H1 (cell line): ENCODE results near the gene ACAA1. TPM values are rescaled to one million over a fixed set of nuclear protein-coding genes. Genes with fewer than 3 reads are reported as not detected.
"Not testable (repeated sequence)": the region's sequence is repeated elsewhere in the genome, so short reads cannot be mapped to it uniquely, and the experiment has no call there.

ENCODE experiments used
- CTCF ChIA-PET: fragments of 300-600 bp; sonication (Branson Sonifier 250); formaldehyde crosslinking; loops from one replicate; lab custom pipeline; 2021; ENCODE audit not compliant: partially characterized antibody; lab: Charles Lee
- POLR2A ChIA-PET: fragments of 300-600 bp; sonication (Branson Sonifier 250); formaldehyde crosslinking; loops from one replicate; lab custom pipeline; 2021; ENCODE audit warnings: inconsistent platforms; ENCODE audit not compliant: partially characterized antibody; lab: Charles Lee
- DNase-seq, 2 experiments: peaks; one replicate each; pipeline versions ENCODE4 v3.0.0 to v3.0.0-alpha.2; 2010 to 2022; ENCODE audit warnings: low spot score in 2 of 2, low read depth in 1 of 2, mixed read lengths in 1 of 2
- FAIRE-seq: peaks from 2 replicates; lab custom pipeline; 2011; peaks lifted over from hg19 to GRCh38; lab: Jason Lieb, UNC
- H2AFZ ChIP-seq: 2 replicates; pipeline ENCODE4 v1.8.1; 2012; ENCODE audit warnings: low read length, inconsistent platforms
- H2AK5ac ChIP-seq: 2 replicates; pipeline ENCODE4 v1.6.1; 2013; ENCODE audit warnings: low read depth, low read length
- H2BK120ac ChIP-seq: replicated peaks from 2 replicates; pipeline ENCODE3; 2013; ENCODE audit warnings: low read depth, low read length, inconsistent platforms
- H2BK12ac ChIP-seq: 2 replicates; pipeline ENCODE4 v1.6.1; 2013; ENCODE audit warnings: low read depth, low read length
- H2BK15ac ChIP-seq: 2 replicates; pipeline ENCODE4 v1.6.1; 2013; ENCODE audit warnings: low read length
- H2BK20ac ChIP-seq: 2 replicates; pipeline ENCODE4 v1.6.1; 2013; ENCODE audit warnings: low read length
- H2BK5ac ChIP-seq: 2 replicates; pipeline ENCODE4 v1.6.1; 2013; ENCODE audit warnings: low read depth, low read length
- H3K14ac ChIP-seq: 2 replicates; pipeline ENCODE4 v1.6.1; 2013; ENCODE audit warnings: inconsistent platforms; ENCODE audit not compliant: insufficient read length
- H3K18ac ChIP-seq: 2 replicates; pipeline ENCODE4 v1.6.1; 2013; ENCODE audit warnings: low read length; ENCODE audit errors: extremely low read depth
- H3K23ac ChIP-seq: 2 replicates; pipeline ENCODE4 v1.6.1; 2013; ENCODE audit warnings: inconsistent platforms; ENCODE audit not compliant: insufficient read length
- H3K23me2 ChIP-seq: 2 replicates; pipeline ENCODE4 v1.6.1; 2013; ENCODE audit warnings: low read depth, low read length
- H3K27ac ChIP-seq: 2 replicates; pipeline ENCODE4 v1.6.1; 2011; ENCODE audit warnings: low read depth, low read length, inconsistent platforms
- H3K27me3 ChIP-seq, 4 experiments: replicated peaks in 1 of 4; 1 replicate in 1 of 4; 2 replicates in 3 of 4; pipeline versions ENCODE4 v1.6.1 to v1.8.1; 2011 to 2013; ENCODE audit warnings: low read length in 3 of 4, mild to moderate bottlenecking in 3 of 4, inconsistent platforms in 2 of 4, mixed read lengths in 2 of 4, moderate library complexity in 1 of 4; ENCODE audit not compliant: control insufficient read depth in 3 of 4, insufficient read depth in 3 of 4; ENCODE audit errors: extremely low read depth in 1 of 4
- H3K36me3 ChIP-seq, 4 experiments: 2 replicates each; pipeline versions ENCODE4 v1.6.1 to v1.8.1; 2011 to 2013; ENCODE audit warnings: mild to moderate bottlenecking in 4 of 4, low read length in 3 of 4, moderate library complexity in 2 of 4, control low read depth in 1 of 4, inconsistent platforms in 1 of 4; ENCODE audit not compliant: insufficient read depth in 4 of 4, control insufficient read depth in 2 of 4
- H3K4ac ChIP-seq: replicated peaks from 2 replicates; pipeline ENCODE3; 2013; ENCODE audit warnings: low read length, low read depth, mixed read lengths, inconsistent platforms; ENCODE audit not compliant: insufficient read length
- H3K4me1 ChIP-seq, 4 experiments: replicated peaks in 1 of 4; 1 replicate in 1 of 4; 2 replicates in 3 of 4; pipeline versions ENCODE4 v1.6.1 to v1.8.1; 2011 to 2013; ENCODE audit warnings: low read length in 3 of 4, inconsistent platforms in 2 of 4, mixed read lengths in 1 of 4; ENCODE audit not compliant: insufficient read depth in 4 of 4, control insufficient read depth in 3 of 4
- H3K4me2 ChIP-seq, 2 experiments: 2 replicates each; pipeline versions ENCODE4 v1.6.1 to v1.8.1; 2011 to 2013; ENCODE audit warnings: low read depth in 2 of 2, low read length in 2 of 2, control low read depth in 1 of 2, inconsistent platforms in 1 of 2, mild to moderate bottlenecking in 1 of 2; ENCODE audit not compliant: insufficient read depth in 1 of 2
- H3K4me3 ChIP-seq, 4 experiments: fragments of 200-600, 300-600 bp in 1 of 4; sonication (generic), shearing (Covaris generic), sonication (Bioruptor Twin) in 1 of 4; 2 replicates each; pipeline versions ENCODE4 v1.5.1 to v1.8.1; 2011 to 2016; ENCODE audit warnings: low read length in 4 of 4, low read depth in 3 of 4, control low read depth in 2 of 4, inconsistent platforms in 2 of 4, mild to moderate bottlenecking in 2 of 4, mixed read lengths in 1 of 4, moderate library complexity in 1 of 4; ENCODE audit not compliant: insufficient read depth in 2 of 4; ENCODE audit errors: extremely low read depth in 1 of 4
- H3K56ac ChIP-seq: replicated peaks from 2 replicates; pipeline ENCODE3; 2013; ENCODE audit warnings: low read depth, mild to moderate bottlenecking, mixed read lengths, low read length, inconsistent platforms; ENCODE audit not compliant: insufficient read length
- H3K79me1 ChIP-seq: 2 replicates; pipeline ENCODE4 v1.6.1; 2013; ENCODE audit warnings: low read depth, low read length, control low read depth
- H3K79me2 ChIP-seq, 2 experiments: 2 replicates each; pipeline versions ENCODE4 v1.6.1 to v1.8.1; 2012 to 2013; ENCODE audit warnings: low read length in 2 of 2, mild to moderate bottlenecking in 2 of 2, inconsistent platforms in 1 of 2; ENCODE audit not compliant: insufficient read depth in 2 of 2, control insufficient read depth in 1 of 2
- H3K9ac ChIP-seq, 4 experiments: replicated peaks in 1 of 4; 1 replicate in 1 of 4; 2 replicates in 3 of 4; pipeline versions ENCODE4 v1.6.1 to v1.8.1; 2011 to 2013; ENCODE audit warnings: low read depth in 3 of 4, low read length in 3 of 4, control low read depth in 2 of 4, mild to moderate bottlenecking in 2 of 4, moderate library complexity in 2 of 4, inconsistent platforms in 1 of 4; ENCODE audit errors: extremely low read depth in 1 of 4
- H3K9me3 ChIP-seq, 2 experiments: 2 replicates each; pipeline versions ENCODE4 v1.6.1 to v1.8.1; 2012 to 2013; ENCODE audit warnings: mild to moderate bottlenecking in 2 of 2, moderate library complexity in 2 of 2, control low read depth in 1 of 2, inconsistent platforms in 1 of 2, low read depth in 1 of 2, low read length in 1 of 2, mixed read lengths in 1 of 2; ENCODE audit not compliant: insufficient read depth in 2 of 2
- H4K20me1 ChIP-seq, 2 experiments: replicated peaks in 1 of 2; 2 replicates each; pipeline versions ENCODE3 to v1.8.1; 2011 to 2013; ENCODE audit warnings: inconsistent platforms in 2 of 2, low read length in 2 of 2, mild to moderate bottlenecking in 1 of 2; ENCODE audit not compliant: insufficient read depth in 2 of 2, control insufficient read depth in 1 of 2
- H4K5ac ChIP-seq: 2 replicates; pipeline ENCODE4 v1.6.1; 2013; ENCODE audit warnings: low read length, low read depth, mixed read lengths, inconsistent platforms; ENCODE audit not compliant: insufficient read length
- H4K8ac ChIP-seq: 2 replicates; pipeline ENCODE4 v1.8.0; 2013; ENCODE audit warnings: mild to moderate bottlenecking, moderate library complexity, low read length, inconsistent platforms; ENCODE audit not compliant: insufficient read depth; ENCODE audit errors: extremely low read depth
- H4K91ac ChIP-seq: replicated peaks from 2 replicates; pipeline ENCODE3; 2013; ENCODE audit warnings: low read length, mixed read lengths, inconsistent platforms; ENCODE audit not compliant: insufficient read length
- WGBS, 2 experiments: shearing (Covaris generic) in 1 of 2; methylation state at CpG; one replicate each; pipeline versions ENCODE4 v1.1.6 to v1.1.7; 2013 to 2015; ENCODE audit warnings: low lambda C conversion rate in 2 of 2, mixed read lengths in 2 of 2, inconsistent platforms in 1 of 2, low coverage in 1 of 2, missing lambda C conversion rate in 1 of 2; ENCODE audit not compliant: insufficient replicate concordance in 2 of 2, insufficient coverage in 1 of 2, insufficient read length in 1 of 2; ENCODE audit errors: extremely low coverage in 1 of 2, missing lambda C conversion rate in 1 of 2; 5-methylcytosine and 5-hydroxymethylcytosine counted together
- polyA plus RNA-seq, 7 experiments: library from polyadenylated mRNA; depleted of rRNA in 3 of 7; stranded (reverse) in 5 of 7; unstranded in 2 of 7; fragments of >200 nt in 5 of 7; fragments of 200-250 nt in 2 of 7; gene quantifications; 1 replicate in 5 of 7; 2 replicates in 1 of 7; 4 replicates in 1 of 7; pipeline versions ENCODE4 v1.2.1 to v1.2.3, GENCODE V29; 2011 to 2013; ENCODE audit warnings: missing spikeins in 2 of 7, mixed read lengths in 2 of 7
- total RNA-seq: library from RNA; stranded (reverse); fragmentation: NEBNext Ultra II Directional; extraction: Animal tissue kit (Norgen Biotek cat#: 25700); gene quantifications from 2 replicates; pipeline ENCODE4 v1.2.1, GENCODE V29; 2021

ACAA1 gene
- total and polyA plus RNA-seq, 2 of the 8 experiments (the other 6 are each of a cell fraction or from before 2014, with no cell fraction given) = 23.1 to 34.8 TPM

- H2BK120ac ChIP-seq, H3K9me3 ChIP-seq, H4K5ac ChIP-seq, H3K36me3 ChIP-seq, H2BK20ac ChIP-seq, H2BK15ac ChIP-seq, H3K27ac ChIP-seq, H3K79me2 ChIP-seq, H4K20me1 ChIP-seq, H3K79me1 ChIP-seq, H2AFZ ChIP-seq, H4K91ac ChIP-seq, H3K56ac ChIP-seq, H3K27me3 ChIP-seq, H3K23ac ChIP-seq, DNase-seq, H3K4me3 ChIP-seq, H3K4ac ChIP-seq, H3K18ac ChIP-seq, H3K23me2 ChIP-seq, H2BK12ac ChIP-seq, H4K8ac ChIP-seq, POLR2A ChIA-PET, H3K14ac ChIP-seq, H3K9ac ChIP-seq, H2AK5ac ChIP-seq, H3K4me2 ChIP-seq, FAIRE-seq, CTCF ChIA-PET, H3K4me1 ChIP-seq, H2BK5ac ChIP-seq: not testable (repeated sequence)
- 84% methylated on average over 9 of the region's 16 CpGs; no CpG with 5 or more reads in 1 of the 2 experiments for WGBS, 2 experiments
These were observed 54.6 kb downstream of the ACAA1 start for GRCh38 chr3:38082296-38082695.

- DNase-seq, H3K4ac ChIP-seq, H3K36me3 ChIP-seq, FAIRE-seq, H3K23ac ChIP-seq, CTCF ChIA-PET, H3K18ac ChIP-seq, H3K27ac ChIP-seq, H3K79me1 ChIP-seq, H2BK120ac ChIP-seq, H3K9me3 ChIP-seq, H3K4me1 ChIP-seq, H2BK5ac ChIP-seq, H2BK15ac ChIP-seq, H2BK20ac ChIP-seq, H3K9ac ChIP-seq, H2AK5ac ChIP-seq, H3K4me2 ChIP-seq, H3K27me3 ChIP-seq, H2AFZ ChIP-seq, H4K91ac ChIP-seq, H3K56ac ChIP-seq, H3K23me2 ChIP-seq, H4K8ac ChIP-seq, H2BK12ac ChIP-seq, H4K5ac ChIP-seq, H3K4me3 ChIP-seq, H3K14ac ChIP-seq, H3K79me2 ChIP-seq, POLR2A ChIA-PET, H4K20me1 ChIP-seq: not testable (repeated sequence)
- 72% methylated on average over 3 of the region's 3 CpGs; no CpG with 5 or more reads in 1 of the 2 experiments for WGBS, 2 experiments
These were observed 59.9 kb downstream of the ACAA1 start for GRCh38 chr3:38077073-38077472.
